A673 (cell line): ENCODE results near the gene SHISAL2A. TPM values are rescaled to one million over a fixed set of nuclear protein-coding genes. Genes with fewer than 3 reads are reported as not detected.

Source experiments
- BruUV-seq: library from RNA; stranded (reverse); fragments of 400-500 nt; replicated peaks from 2 replicates; lab custom pipeline; 2021; lab: Mats Ljungman, UMichigan
- CTCF ChIA-PET: fragments of 300-600 bp; sonication (Branson Sonifier 250); formaldehyde crosslinking; loops from one replicate; lab custom pipeline; 2022; ENCODE audit warnings: antibody characterized with exemption; lab: Charles Lee
- POLR2A ChIA-PET: fragments of 300-600 bp; sonication (Branson Sonifier 250); formaldehyde crosslinking; loops from one replicate; lab custom pipeline; 2022; ENCODE audit warnings: antibody characterized with exemption; ENCODE audit not compliant: low non-redundant PET; lab: Charles Lee
- DNase-seq: peaks from one replicate; pipeline ENCODE4 v3.0.0-alpha.2; 2015; ENCODE audit warnings: low spot score
- H3K27ac ChIP-seq: fragments of 200-600 bp; sonication (generic); 2 replicates; pipeline ENCODE4 v1.5.1; 2016; ENCODE audit warnings: mixed run types, low read depth, mild to moderate bottlenecking, mixed read lengths, antibody characterized with exemption, low read length; ENCODE audit not compliant: poor library complexity, severe bottlenecking
- H3K27me3 ChIP-seq: fragments of 200-600 bp; sonication (generic); replicated peaks from 2 replicates; pipeline ENCODE4 v1.6.1; 2017; ENCODE audit warnings: mixed run types, low read depth, mild to moderate bottlenecking, mixed read lengths, antibody characterized with exemption, low read length; ENCODE audit not compliant: insufficient read depth, poor library complexity
- H3K36me3 ChIP-seq: fragments of 200-600 bp; sonication (generic); 2 replicates; pipeline ENCODE4 v1.6.1; 2016; ENCODE audit warnings: mixed run types, mild to moderate bottlenecking, mixed read lengths, antibody characterized with exemption, low read length; ENCODE audit not compliant: insufficient read depth, poor library complexity, severe bottlenecking
- H3K4me1 ChIP-seq: fragments of 200-600 bp; sonication (generic); 2 replicates; pipeline ENCODE4 v1.6.1; 2017; ENCODE audit warnings: mixed run types, mild to moderate bottlenecking, mixed read lengths, antibody characterized with exemption, low read length; ENCODE audit not compliant: insufficient read depth, poor library complexity, severe bottlenecking
- H3K4me3 ChIP-seq: fragments of 200-600 bp; sonication (generic); 2 replicates; pipeline ENCODE4 v1.5.1; 2016; ENCODE audit warnings: low read depth, mixed run types, mild to moderate bottlenecking, mixed read lengths, low read length; ENCODE audit not compliant: poor library complexity, severe bottlenecking
- H3K9me3 ChIP-seq: fragments of 200-600 bp; sonication (generic); 2 replicates; pipeline ENCODE4 v1.6.1; 2016; ENCODE audit warnings: mixed run types, low read depth, mild to moderate bottlenecking, mixed read lengths, antibody characterized with exemption, low read length; ENCODE audit not compliant: poor library complexity, severe bottlenecking
- CTCF ChIP-seq: fragments of 300-800, 200-600 bp; sonication (generic); conservative IDR thresholded peaks from 2 replicates; pipeline ENCODE4 v1.5.1; 2017; ENCODE audit warnings: low read depth, mild to moderate bottlenecking, antibody characterized with exemption, low read length, moderate library complexity, mixed read lengths
- EZH2 ChIP-seq: fragments of 200-600 bp; sonication (generic); IDR thresholded peaks from 2 replicates; pipeline ENCODE4 v1.6.1; 2017; ENCODE audit warnings: borderline replicate concordance, low read depth, mild to moderate bottlenecking, mixed read lengths, antibody characterized with exemption, low read length; ENCODE audit not compliant: poor library complexity, severe bottlenecking
- intact Hi-C: fragments of 100-400 bp; cut with micrococcal nuclease; formaldehyde crosslinking; loops from one replicate; pipeline ENCODE4 v1.10.0; 2022; ENCODE audit not compliant: unreplicated experiment
- total RNA-seq: library from RNA; stranded (reverse); gene quantifications from 2 replicates; pipeline ENCODE4 v1.2.3, GENCODE V29; 2021

SHISAL2A gene
- total RNA-seq, 1 experiment from 2014 or later, result not detected

DNA sequence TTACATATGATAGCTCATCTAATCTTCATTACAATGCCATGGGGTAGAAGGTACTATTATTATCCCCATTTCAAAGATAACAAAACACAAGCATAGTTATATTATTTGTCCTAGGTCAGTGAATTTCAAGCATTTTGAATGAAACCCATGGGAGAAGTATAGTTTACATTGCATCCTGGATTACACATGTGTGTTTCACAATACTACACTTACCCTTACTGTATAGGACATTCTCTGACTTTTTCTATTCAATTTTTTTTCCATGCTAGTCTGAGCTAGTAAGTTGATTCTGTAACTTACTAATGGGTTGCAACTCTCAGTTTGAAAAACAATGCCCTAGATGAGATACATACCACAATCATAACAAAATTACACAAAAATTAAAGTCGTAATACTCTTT lies 39.5 kb upstream of the SHISAL2A start:
- TF ChIP-seq CTCF, result no peak
- no peak for TF ChIP-seq EZH2
- Histone ChIP-seq H3K4me1 (no peaks in the 10 kb centered on the region), H3K9me3 (no peaks in the 10 kb centered on the region), H3K36me3 (no peaks in the 10 kb centered on the region), H3K4me3 (no peak overlapping the region), H3K27ac (no peak overlapping the region), H3K27me3 (no peaks in the 10 kb centered on the region)
- CTCF ChIA-PET, result no interaction called here
- POLR2A ChIA-PET, result no interaction called here
- no TSS peak for BruUV-seq
- intact Hi-C loops, result no loop called here
- DNase-seq, result no peak

- POLR2A ChIA-PET, result no interaction called here
- no peaks in the 10 kb centered on the region for H3K27me3 ChIP-seq
- intact Hi-C loops, result no loop called here
- no peak overlapping the region for H3K27ac ChIP-seq
- BruUV-seq, result no TSS peak
- TF ChIP-seq CTCF (no peak), EZH2 (no peak)
- no peaks in the 10 kb centered on the region for H3K9me3 ChIP-seq
- H3K36me3 ChIP-seq, result no peaks in the 10 kb centered on the region
- CTCF ChIA-PET, result no interaction called here
- no peaks in the 10 kb centered on the region for H3K4me1 ChIP-seq
- H3K4me3 ChIP-seq, result no peak overlapping the region
- no peak for DNase-seq
These were observed 37.9 kb upstream of the SHISAL2A start for GRCh38 chr1:52595061-52595460.

- TF ChIP-seq EZH2, result no peak
- no peak overlapping the region for H3K27ac ChIP-seq
- no peaks in the 10 kb centered on the region for H3K27me3 ChIP-seq
- no peak overlapping the region for H3K4me3 ChIP-seq
- no peaks in the 10 kb centered on the region for H3K36me3 ChIP-seq
- CTCF ChIA-PET, result no interaction called here
- no peak for DNase-seq
- intact Hi-C loops, result no loop called here
- BruUV-seq, result no TSS peak
- POLR2A ChIA-PET, result no interaction called here
- no peaks in the 10 kb centered on the region for H3K9me3 ChIP-seq
- peaks cover 11% of the 10 kb centered on the region for H3K4me1 ChIP-seq
These were observed 35.1 kb upstream of the SHISAL2A start for GRCh38 chr1:52597912-52598311.

DNA sequence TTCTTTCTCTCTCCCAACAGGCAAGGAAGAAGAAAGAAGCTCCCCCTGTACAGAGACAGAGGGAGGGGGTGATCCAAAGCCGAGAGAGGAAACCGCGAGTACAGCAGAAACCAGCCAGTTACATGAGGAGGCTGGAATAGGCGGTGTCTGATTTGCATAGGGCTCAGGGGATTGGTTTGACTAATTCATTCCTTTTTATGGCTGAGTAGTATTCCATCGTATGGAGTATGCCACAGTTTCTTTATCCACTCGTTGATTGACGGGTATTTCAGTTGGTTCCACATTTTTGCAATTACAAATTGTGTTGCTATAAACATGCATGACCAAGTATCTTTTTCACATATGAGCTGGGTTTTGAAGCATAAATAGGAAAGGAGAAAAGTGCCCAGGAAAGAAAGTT lies 34.2 kb upstream of the SHISAL2A start:
- no TSS peak for BruUV-seq
- POLR2A ChIA-PET, result no interaction called here
- no peak for TF ChIP-seq EZH2
- no peak for TF ChIP-seq CTCF

More for the DNA sequence above, 34.2 kb upstream of the SHISAL2A start:
- no peak overlapping the region for H3K27ac ChIP-seq
- no peak overlapping the region for H3K4me3 ChIP-seq
- intact Hi-C loops, result no loop called here
- no peaks in the 10 kb centered on the region for H3K27me3 ChIP-seq
- no peaks in the 10 kb centered on the region for H3K36me3 ChIP-seq
- H3K4me1 ChIP-seq, result peaks cover 13% of the 10 kb centered on the region
- CTCF ChIA-PET, result no interaction called here
- no peaks in the 10 kb centered on the region for H3K9me3 ChIP-seq
- no peak for DNase-seq
